ENCODE measurements around the gene SOX6. TPM values are rescaled to one million over a fixed set of nuclear protein-coding genes. Genes with fewer than 3 reads are reported as not detected.

SOX6 gene
- polyA plus RNA-seq, 3 donors, result not detected

DNA sequence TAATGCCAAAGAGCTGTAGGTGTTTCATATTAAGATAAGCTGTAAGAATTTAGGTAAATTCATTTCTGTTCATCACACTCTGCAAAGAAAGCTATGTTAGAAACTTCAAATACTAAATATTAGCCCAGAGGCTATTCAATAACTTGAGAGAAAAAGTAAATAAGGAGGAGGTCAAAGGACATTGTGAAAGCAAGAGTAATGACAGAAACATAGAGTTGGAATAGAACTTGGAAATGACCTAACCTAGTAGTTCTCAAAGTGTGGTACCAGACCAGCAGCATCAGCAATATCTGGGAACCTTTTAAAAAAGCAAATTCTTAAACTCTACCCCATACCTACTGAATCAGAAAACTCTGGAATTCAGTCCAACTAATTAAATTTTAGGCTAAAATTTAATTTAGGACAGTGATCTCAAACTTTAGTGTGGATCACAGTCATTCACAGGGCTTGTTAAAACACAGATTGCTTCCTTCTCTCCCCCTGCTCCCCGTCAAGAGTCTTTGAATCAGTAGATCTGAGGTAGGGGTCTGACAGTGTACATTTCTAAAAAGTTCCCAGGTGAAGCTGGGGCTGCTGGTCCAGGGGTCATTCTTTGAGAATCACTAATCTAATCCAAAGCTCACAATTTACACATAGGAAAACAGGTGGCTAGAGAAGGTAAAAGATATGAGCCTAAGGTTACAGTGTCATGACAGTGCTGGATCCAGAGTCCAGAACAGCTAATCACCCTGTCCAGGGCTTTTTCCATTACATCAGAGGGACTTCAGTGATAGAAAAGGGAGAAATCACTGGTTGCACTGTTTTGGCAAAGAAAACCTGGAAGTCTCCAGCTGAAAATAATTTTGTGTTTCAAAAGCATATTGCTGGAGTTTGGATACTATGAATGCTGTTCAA, 241.1 kb downstream of the SOX6 start:
- no peaks in the 10 kb centered on the region for H3K36me3 Mint-ChIP-seq
- H4K20me1 ChIP-seq (ENCODE audit: insufficient read depth, low read length), result no peaks in the 10 kb centered on the region
- H3K9me3 Mint-ChIP-seq, result peaks cover 0 to 6% (median 1%) of the 10 kb centered on the region in 7 donors
- H3K27me3 Mint-ChIP-seq (ENCODE audit: low read depth in 3 of 3), result peaks cover 1 to 3% (median 2%) of the 10 kb centered on the region in 3 donors
- intact Hi-C loops (cut with micrococcal nuclease), result no loop called here
- no peak overlapping the region for H3K27ac Mint-ChIP-seq
- DNase-seq, result no peak
- TF ChIP-seq, protein P1, sequence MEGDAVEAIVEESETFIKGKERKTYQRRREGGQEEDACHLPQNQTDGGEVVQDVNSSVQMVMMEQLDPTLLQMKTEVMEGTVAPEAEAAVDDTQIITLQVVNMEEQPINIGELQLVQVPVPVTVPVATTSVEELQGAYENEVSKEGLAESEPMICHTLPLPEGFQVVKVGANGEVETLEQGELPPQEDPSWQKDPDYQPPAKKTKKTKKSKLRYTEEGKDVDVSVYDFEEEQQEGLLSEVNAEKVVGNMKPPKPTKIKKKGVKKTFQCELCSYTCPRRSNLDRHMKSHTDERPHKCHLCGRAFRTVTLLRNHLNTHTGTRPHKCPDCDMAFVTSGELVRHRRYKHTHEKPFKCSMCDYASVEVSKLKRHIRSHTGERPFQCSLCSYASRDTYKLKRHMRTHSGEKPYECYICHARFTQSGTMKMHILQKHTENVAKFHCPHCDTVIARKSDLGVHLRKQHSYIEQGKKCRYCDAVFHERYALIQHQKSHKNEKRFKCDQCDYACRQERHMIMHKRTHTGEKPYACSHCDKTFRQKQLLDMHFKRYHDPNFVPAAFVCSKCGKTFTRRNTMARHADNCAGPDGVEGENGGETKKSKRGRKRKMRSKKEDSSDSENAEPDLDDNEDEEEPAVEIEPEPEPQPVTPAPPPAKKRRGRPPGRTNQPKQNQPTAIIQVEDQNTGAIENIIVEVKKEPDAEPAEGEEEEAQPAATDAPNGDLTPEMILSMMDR (IDR thresholded peaks at IDR 0.05), result no peak
- H3K36me3 ChIP-seq (replicated peaks in 1 of 2; ENCODE audit: control insufficient read depth in 1 of 2, insufficient read depth in 2 of 2, low read length in 2 of 2), result no peaks in the 10 kb centered on the region
- H3K4me1 Mint-ChIP-seq, result no peaks in the 10 kb centered on the region
- H3K4me3 ChIP-seq (replicated peaks in 1 of 3; ENCODE audit: low read depth in 2 of 3, low read length in 3 of 3), result no peak overlapping the region
- no CpG with 5 or more reads among the region's 1 CpG for WGBS (ENCODE audit: insufficient coverage)
- no peak overlapping the region for H3K9ac ChIP-seq (ENCODE audit: insufficient read depth, low read length, poor library complexity, severe bottlenecking)
- H3K4me3 Mint-ChIP-seq, result no peak overlapping the region
- H3K27me3 ChIP-seq (ENCODE audit: control insufficient read depth in 2 of 2, insufficient read depth in 2 of 2, low read length in 2 of 2), result no peaks in the 10 kb centered on the region
- no peaks in the 10 kb centered on the region for H3K4me1 ChIP-seq (ENCODE audit: control insufficient read depth in 1 of 2, insufficient read depth in 2 of 2, low read length in 2 of 2)
- H2AFZ ChIP-seq (ENCODE audit: insufficient read depth, low read depth, low read length, poor library complexity, severe bottlenecking), result no peak overlapping the region
- H3K4me2 ChIP-seq (replicated peaks; ENCODE audit: extremely low read depth, low read length, poor library complexity, severe bottlenecking), result no peak overlapping the region
- H3K79me2 ChIP-seq (ENCODE audit: insufficient read depth, low read length), result no peaks in the 10 kb centered on the region
- no peak overlapping the region for H3K27ac ChIP-seq (ENCODE audit: low read depth in 1 of 2, low read length in 2 of 2)
- H3K9me3 ChIP-seq (replicated peaks in 1 of 2; ENCODE audit: control insufficient read depth in 1 of 2, insufficient read depth in 1 of 2, low read length in 2 of 2), result no peaks in the 10 kb centered on the region

DNA sequence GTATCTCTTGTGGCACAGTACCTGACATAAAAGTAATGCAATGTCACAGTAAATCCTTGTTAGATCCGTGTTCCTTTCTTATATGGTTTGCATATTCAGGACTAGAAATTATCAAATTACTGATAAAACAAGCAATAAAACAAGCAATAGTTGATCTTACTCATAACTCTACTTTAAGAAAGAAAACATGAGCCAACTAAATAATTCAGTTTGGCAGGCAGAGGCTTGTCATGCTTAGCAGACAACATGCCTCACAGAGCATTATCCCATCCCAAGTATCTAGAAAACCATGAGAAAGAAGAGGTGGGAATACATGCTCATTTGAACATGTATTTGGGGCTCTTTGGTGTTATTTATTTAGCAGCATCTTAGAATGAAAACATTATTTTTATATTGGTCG, 241.9 kb downstream of the SOX6 start:
- H3K4me1 ChIP-seq (ENCODE audit: control insufficient read depth in 1 of 2, insufficient read depth in 2 of 2, low read length in 2 of 2), result no peaks in the 10 kb centered on the region
- H3K27me3 ChIP-seq (ENCODE audit: control insufficient read depth in 2 of 2, insufficient read depth in 2 of 2, low read length in 2 of 2), result no peaks in the 10 kb centered on the region
- Mint-ChIP-seq H3K27ac (no peak overlapping the region), H3K4me3 (no peak overlapping the region), H3K36me3 (no peaks in the 10 kb centered on the region), H3K9me3 (peaks cover 0 to 6% (median 0%) of the 10 kb centered on the region in 7 donors), H3K27me3 (ENCODE audit: low read depth in 3 of 3) (peaks cover 1 to 3% (median 2%) of the 10 kb centered on the region in 3 donors), H3K4me1 (no peaks in the 10 kb centered on the region)
- no peaks in the 10 kb centered on the region for H4K20me1 ChIP-seq (ENCODE audit: insufficient read depth, low read length)
- H3K4me2 ChIP-seq (replicated peaks; ENCODE audit: extremely low read depth, low read length, poor library complexity, severe bottlenecking), result no peak overlapping the region
- TF ChIP-seq, protein P1 (IDR thresholded peaks at IDR 0.05), result no peak
- H3K9me3 ChIP-seq (replicated peaks in 1 of 2; ENCODE audit: control insufficient read depth in 1 of 2, insufficient read depth in 1 of 2, low read length in 2 of 2), result no peaks in the 10 kb centered on the region
- H3K9ac ChIP-seq (ENCODE audit: insufficient read depth, low read length, poor library complexity, severe bottlenecking), result no peak overlapping the region
- H3K36me3 ChIP-seq (replicated peaks in 1 of 2; ENCODE audit: control insufficient read depth in 1 of 2, insufficient read depth in 2 of 2, low read length in 2 of 2), result no peaks in the 10 kb centered on the region
- DNase-seq, result no peak
- 100% methylated on average over 1 of the region's 2 CpGs for WGBS (ENCODE audit: insufficient coverage)
- no peak overlapping the region for H2AFZ ChIP-seq (ENCODE audit: insufficient read depth, low read depth, low read length, poor library complexity, severe bottlenecking)
- no peaks in the 10 kb centered on the region for H3K79me2 ChIP-seq (ENCODE audit: insufficient read depth, low read length)
- no peak overlapping the region for H3K27ac ChIP-seq (ENCODE audit: low read depth in 1 of 2, low read length in 2 of 2)
- intact Hi-C loops (cut with micrococcal nuclease), result no loop called here
- no peak overlapping the region for H3K4me3 ChIP-seq (replicated peaks in 1 of 3; ENCODE audit: low read depth in 2 of 3, low read length in 3 of 3)
